Mucosa of rectum (tissue), 2 donors: ENCODE measurements around the gene DYNC2LI1.

Source experiments
- H3K27ac ChIP-seq, 2 donors: one replicate each; pipeline ENCODE4 v1.7.0; 2013; ENCODE audit warnings: inconsistent platforms in 2 of 2, low read depth in 2 of 2, low read length in 2 of 2
- H3K27me3 ChIP-seq, 2 donors: one replicate each; pipeline ENCODE4 v1.7.0; 2013; ENCODE audit warnings: low read length in 2 of 2; ENCODE audit not compliant: control insufficient read depth in 2 of 2, insufficient read depth in 2 of 2
- H3K36me3 ChIP-seq, 2 donors: one replicate each; pipeline ENCODE4 v1.7.0; 2013; ENCODE audit warnings: low read length in 2 of 2; ENCODE audit not compliant: control insufficient read depth in 2 of 2, insufficient read depth in 2 of 2
- H3K4me1 ChIP-seq, 2 donors: one replicate each; pipeline ENCODE4 v1.7.0; 2013; ENCODE audit warnings: low read length in 2 of 2, mild to moderate bottlenecking in 1 of 2; ENCODE audit not compliant: control insufficient read depth in 2 of 2, insufficient read depth in 2 of 2
- H3K4me3 ChIP-seq, 2 donors: one replicate each; pipeline ENCODE4 v1.7.0; 2013; ENCODE audit warnings: low read length in 2 of 2
- H3K9ac ChIP-seq, 2 donors: one replicate each; pipeline ENCODE4 v1.7.0; 2013; ENCODE audit warnings: low read length in 2 of 2, low read depth in 1 of 2, mild to moderate bottlenecking in 1 of 2
- H3K9me3 ChIP-seq, 2 donors: one replicate each; pipeline ENCODE4 v1.7.0; 2013; ENCODE audit warnings: low read length in 2 of 2; ENCODE audit not compliant: control insufficient read depth in 2 of 2
- donor health status: healthy.
- donor health status: Normal muscosa, but diverticular disease.

Gene DYNC2LI1

DNA sequence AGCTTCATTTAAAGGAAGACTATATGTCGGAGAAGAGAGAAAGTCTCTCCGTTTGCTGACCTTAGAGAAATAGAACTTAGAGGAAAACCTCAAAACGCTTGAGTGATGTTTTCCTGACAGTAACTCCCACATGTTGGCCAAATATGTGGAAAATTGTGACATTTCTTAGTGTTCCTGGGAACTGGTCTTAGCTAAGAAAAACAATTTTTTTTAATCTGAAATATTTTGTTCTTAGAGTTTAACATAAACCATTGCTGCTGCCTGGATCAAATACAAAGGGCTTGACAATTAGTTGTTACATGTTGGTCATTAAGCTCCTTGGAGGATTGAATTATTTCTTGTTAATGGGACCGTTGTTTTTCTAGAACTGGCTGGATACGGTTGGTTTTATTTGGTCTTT lies 16.3 kb downstream of the DYNC2LI1 start:
- no peaks in the 10 kb centered on the region for H3K9me3 ChIP-seq
- no peak overlapping the region for H3K4me3 ChIP-seq
- no peak overlapping the region for H3K9ac ChIP-seq
- no peaks in the 10 kb centered on the region for H3K4me1 ChIP-seq
- no peak overlapping the region for H3K27ac ChIP-seq
- peaks cover 2 to 16% of the 10 kb centered on the region in 2 donors for H3K36me3 ChIP-seq
- no peaks in the 10 kb centered on the region for H3K27me3 ChIP-seq

DNA sequence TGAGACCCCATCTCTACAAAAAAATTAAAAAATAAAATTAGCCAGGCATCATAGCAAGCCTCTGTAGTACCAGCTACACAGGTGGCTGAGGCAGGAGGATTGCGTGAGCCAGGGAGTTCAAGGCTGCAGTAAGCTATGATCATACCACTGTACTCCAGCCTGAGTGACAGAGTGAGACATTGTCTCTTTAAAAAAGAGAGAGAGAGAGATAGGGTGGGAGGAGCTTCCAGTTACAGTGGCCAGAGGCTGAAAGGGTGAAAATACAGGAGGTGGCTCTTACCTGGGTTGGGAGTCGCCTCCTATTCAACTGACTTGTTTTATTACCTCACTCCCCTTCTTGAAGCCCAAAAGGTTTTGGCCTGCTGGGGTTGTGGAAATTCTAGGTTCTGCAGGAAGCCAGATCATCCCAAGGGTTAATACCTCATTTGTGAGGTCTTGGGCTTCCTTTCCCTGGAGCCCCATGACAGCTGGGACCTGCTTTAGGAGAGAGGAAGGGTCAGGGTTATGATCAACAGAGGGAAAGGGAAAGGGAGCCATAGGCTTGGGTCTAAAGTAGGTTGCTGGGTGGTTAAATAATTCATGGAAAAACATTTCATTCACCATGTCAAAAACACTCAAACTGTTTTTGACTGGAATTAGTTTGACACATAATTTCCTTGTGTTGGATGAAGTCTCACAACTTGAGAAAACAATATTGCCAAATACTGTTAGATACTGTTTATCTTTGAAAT lies 17.4 kb downstream of the DYNC2LI1 start:
- Histone ChIP-seq H3K9me3 (no peaks in the 10 kb centered on the region), H3K27ac (no peak overlapping the region), H3K27me3 (no peaks in the 10 kb centered on the region), H3K4me1 (no peaks in the 10 kb centered on the region), H3K36me3 (peaks cover 2 to 16% of the 10 kb centered on the region in 2 donors), H3K9ac (no peak overlapping the region), H3K4me3 (no peak overlapping the region)

GRCh38 chr2:43792653-43793052 lies 18.8 kb downstream of the DYNC2LI1 start:
- Histone ChIP-seq H3K27me3 (no peaks in the 10 kb centered on the region), H3K27ac (no peak overlapping the region), H3K9me3 (no peaks in the 10 kb centered on the region), H3K4me3 (no peak overlapping the region), H3K36me3 (peaks cover 0 to 10% of the 10 kb centered on the region in 2 donors), H3K9ac (no peak overlapping the region), H3K4me1 (no peaks in the 10 kb centered on the region)

DNA sequence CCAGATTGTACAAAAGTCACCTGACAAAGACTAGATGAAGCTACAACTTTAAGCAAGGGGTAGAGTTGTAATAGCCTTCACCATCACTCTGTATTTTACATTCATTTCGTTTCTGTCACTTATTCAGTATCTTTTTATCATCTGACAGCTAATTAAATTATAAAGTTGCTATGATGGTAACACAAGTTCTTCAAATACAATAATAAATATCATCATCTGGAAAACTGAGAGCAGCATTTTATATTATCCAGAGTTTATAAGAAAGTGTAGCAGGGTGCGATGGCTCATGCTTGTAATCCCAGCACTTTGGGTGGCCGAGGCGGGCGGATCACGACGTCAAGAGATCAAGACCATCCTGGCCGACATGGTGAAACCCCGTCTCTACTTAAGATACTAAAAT lies 21.1 kb downstream of the DYNC2LI1 start:
- no peak overlapping the region for H3K9ac ChIP-seq
- H3K4me3 ChIP-seq, result no peak overlapping the region
- H3K36me3 ChIP-seq, result no peaks in the 10 kb centered on the region
- H3K9me3 ChIP-seq, result no peaks in the 10 kb centered on the region
- H3K4me1 ChIP-seq, result no peaks in the 10 kb centered on the region
- no peak overlapping the region for H3K27ac ChIP-seq
- H3K27me3 ChIP-seq, result no peaks in the 10 kb centered on the region

- Histone ChIP-seq H3K4me3 (no peak overlapping the region), H3K27ac (no peak overlapping the region), H3K36me3 (no peaks in the 10 kb centered on the region), H3K4me1 (no peaks in the 10 kb centered on the region), H3K9me3 (no peaks in the 10 kb centered on the region), H3K9ac (no peak overlapping the region), H3K27me3 (no peaks in the 10 kb centered on the region)
Measured at GRCh38 chr2:43796206-43796605, 22.4 kb downstream of the DYNC2LI1 start.

- Histone ChIP-seq H3K27ac (no peak overlapping the region), H3K9ac (no peak overlapping the region), H3K9me3 (no peaks in the 10 kb centered on the region), H3K27me3 (no peaks in the 10 kb centered on the region), H3K4me1 (no peaks in the 10 kb centered on the region), H3K4me3 (no peak overlapping the region), H3K36me3 (no peaks in the 10 kb centered on the region)
Measured at GRCh38 chr2:43798300-43798699, 24.5 kb downstream of the DYNC2LI1 start.

- H3K4me1 ChIP-seq, result no peaks in the 10 kb centered on the region
- H3K9me3 ChIP-seq, result no peaks in the 10 kb centered on the region
- H3K27ac ChIP-seq, result no peak overlapping the region
- no peaks in the 10 kb centered on the region for H3K27me3 ChIP-seq
- H3K36me3 ChIP-seq, result no peaks in the 10 kb centered on the region
- H3K9ac ChIP-seq, result no peak overlapping the region
- no peak overlapping the region for H3K4me3 ChIP-seq
Measured at GRCh38 chr2:43800894-43801293, 27.1 kb downstream of the DYNC2LI1 start.

- no peaks in the 10 kb centered on the region for H3K4me1 ChIP-seq
- no peaks in the 10 kb centered on the region for H3K36me3 ChIP-seq
- no peak overlapping the region for H3K9ac ChIP-seq
- H3K27ac ChIP-seq, result no peak overlapping the region
- no peaks in the 10 kb centered on the region for H3K27me3 ChIP-seq
- H3K4me3 ChIP-seq, result no peak overlapping the region
- H3K9me3 ChIP-seq, result no peaks in the 10 kb centered on the region
Measured at GRCh38 chr2:43802135-43802534, 28.3 kb downstream of the DYNC2LI1 start.

GRCh38 chr2:43803113-43803512 lies 29.3 kb downstream of the DYNC2LI1 start:
- Histone ChIP-seq H3K4me1 (peaks cover 0 to 4% of the 10 kb centered on the region in 2 donors), H3K9me3 (no peaks in the 10 kb centered on the region), H3K27ac (no peak overlapping the region), H3K27me3 (no peaks in the 10 kb centered on the region), H3K9ac (no peak overlapping the region), H3K36me3 (no peaks in the 10 kb centered on the region), H3K4me3 (no peak overlapping the region)

DNA sequence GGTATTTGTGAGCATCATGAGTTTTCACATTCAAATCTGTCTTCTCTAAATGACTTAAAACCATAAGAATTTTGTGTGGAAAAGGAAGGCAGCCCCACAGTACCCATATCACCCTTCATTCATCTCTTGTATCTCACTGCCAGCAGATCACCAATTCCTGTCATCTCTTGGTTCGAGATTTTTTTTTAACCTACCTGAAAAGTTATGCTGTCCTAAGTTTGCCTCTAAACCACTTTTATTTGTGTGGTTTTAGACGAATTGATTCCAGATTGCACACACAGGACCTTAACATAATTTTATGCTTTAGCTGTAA lies 32.8 kb downstream of the DYNC2LI1 start:
- Histone ChIP-seq H3K36me3 (peaks cover 0 to 3% of the 10 kb centered on the region in 2 donors), H3K27ac (no peak overlapping the region), H3K9ac (no peak overlapping the region), H3K9me3 (no peaks in the 10 kb centered on the region), H3K4me3 (no peak overlapping the region), H3K27me3 (no peaks in the 10 kb centered on the region), H3K4me1 (peaks cover 3 to 8% of the 10 kb centered on the region in 2 donors)

- Histone ChIP-seq H3K4me3 (no peak overlapping the region), H3K27me3 (no peaks in the 10 kb centered on the region), H3K36me3 (peaks cover 0 to 3% of the 10 kb centered on the region in 2 donors), H3K4me1 (peaks cover 3 to 8% of the 10 kb centered on the region in 2 donors), H3K27ac (no peak overlapping the region), H3K9me3 (no peaks in the 10 kb centered on the region), H3K9ac (no peak overlapping the region)
Measured at GRCh38 chr2:43810452-43810851, 36.6 kb downstream of the DYNC2LI1 start.
